Spleen (tissue), 11 donors: ENCODE results near the gene CFAP58. TPM values are rescaled to one million over a fixed set of nuclear protein-coding genes. Genes with fewer than 3 reads are reported as not detected.

Source experiments
- DNase-seq: peaks from one replicate; pipeline ENCODE4 v3.0.0-alpha.2; 2020
- H3K27ac ChIP-seq, 8 donors: fragments of 200-600 bp; sonication (generic) in 7 of 8; 1 replicate in 4 of 8; 2 replicates in 4 of 8; pipeline versions ENCODE4 v1.5.0 to v1.8.0; 2016 to 2021; ENCODE audit warnings: inconsistent platforms in 4 of 8, mild to moderate bottlenecking in 4 of 8, moderate library complexity in 1 of 8
- H3K27me3 ChIP-seq, 7 donors: fragments of 200-600 bp; sonication (generic) in 6 of 7; replicated peaks in 1 of 7; 1 replicate in 4 of 7; 2 replicates in 3 of 7; pipeline versions ENCODE4 v1.5.0 to v1.8.0; 2016 to 2021; ENCODE audit warnings: inconsistent platforms in 3 of 7, mild to moderate bottlenecking in 1 of 7
- H3K36me3 ChIP-seq, 6 donors: fragments of 200-600 bp; sonication (generic) in 5 of 6; 1 replicate in 4 of 6; 2 replicates in 2 of 6; pipeline versions ENCODE4 v1.5.0 to v1.8.0; 2016 to 2021; ENCODE audit warnings: inconsistent platforms in 2 of 6
- H3K4me1 ChIP-seq, 6 donors: fragments of 200-600 bp; sonication (generic) in 5 of 6; 1 replicate in 3 of 6; 2 replicates in 3 of 6; pipeline versions ENCODE4 v1.5.0 to v1.8.0; 2016 to 2021; ENCODE audit warnings: inconsistent platforms in 3 of 6
- H3K4me3 ChIP-seq, 8 donors: fragments of 200-600 bp; sonication (generic) in 7 of 8; 1 replicate in 4 of 8; 2 replicates in 4 of 8; pipeline versions ENCODE4 v1.5.0 to v1.8.0; 2016 to 2021; ENCODE audit warnings: inconsistent platforms in 4 of 8, mild to moderate bottlenecking in 4 of 8, moderate library complexity in 2 of 8
- H3K9me3 ChIP-seq, 8 donors: fragments of 200-600 bp; sonication (generic) in 7 of 8; 1 replicate in 4 of 8; 2 replicates in 4 of 8; pipeline versions ENCODE4 v1.5.0 to v1.8.0; 2016 to 2021; ENCODE audit warnings: inconsistent platforms in 4 of 8
- POLR2A ChIP-seq, 3 donors: fragments of 450-650 bp; IDR thresholded peaks; one replicate each; pipeline ENCODE4 v1.5.1; 2017; ENCODE audit warnings: antibody characterized with exemption in 3 of 3, mild to moderate bottlenecking in 1 of 3
- POLR2AphosphoS5 ChIP-seq, 3 donors: sonication (generic); formaldehyde crosslinking; IDR thresholded peaks; one replicate each; pipeline ENCODE4 v1.5.1; 2017; ENCODE audit warnings: antibody characterized with exemption in 3 of 3
- WGBS, 5 donors: extraction: QIAGEN DNeasy Blood & Tissue Kit in 3 of 5; methylation state at CpG; one replicate each; pipeline versions ENCODE4 v1.1.5 to v1.1.7; 2013 to 2018; 5-methylcytosine and 5-hydroxymethylcytosine counted together
- intact Hi-C: fragments of 100-400 bp; cut with DNase I; formaldehyde crosslinking; loops from one replicate; pipeline ENCODE4 v1.15.0; 2023; ENCODE audit warnings: low total_unique reads
- polyA plus RNA-seq, 3 donors: library from polyadenylated mRNA; stranded (reverse); fragments of 200-250 nt; gene quantifications; one replicate each; pipeline ENCODE4 v1.2.1, GENCODE V29; 2013
- total RNA-seq, 7 donors: library from RNA; depleted of rRNA in 3 of 7; stranded (reverse); fragments of >200 nt in 3 of 7; fragmentation: NEBNext Ultra II Directional in 4 of 7; extraction: Animal tissue kit (Norgen Biotek cat#: 25700) in 4 of 7; gene quantifications; one replicate each; pipeline versions ENCODE4 v1.1.0 to v1.2.1, GENCODE V29; 2016 to 2021
- TF ChIP-seq, protein P1 (sequence below), 11 experiments: fragments of 200-600 bp in 7 of 11; fragments of 450-650 bp in 4 of 11; sonication (generic) in 4 of 11; IDR thresholded peaks in 8 of 11; conservative IDR thresholded peaks in 3 of 11; 1 replicate in 7 of 11; 2 replicates in 4 of 11; pipeline versions ENCODE4 v1.4.0 to v1.8.0; 2016 to 2021; ENCODE audit warnings: antibody characterized with exemption in 11 of 11, inconsistent platforms in 4 of 11, mild to moderate bottlenecking in 1 of 11
- donor health status: healthy with polysubstance abuse.
- donor health status: DM: no; HTN: no; CAD: no; lungs with moderate emphysema.
- donor health status: DM: no; HTN: no; CAD: no.
- donor health status: Bipolar disorder and iron deficiency.
- donor health status: healthy.
- donor health status: DM: no; HTN: no; CAD: no.
- donor health status: DM: yes; HTN: yes; CAD: no.

Gene CFAP58
- total and polyA plus RNA-seq, 10 donors = 0.10 to 1.4 (median 0.42) TPM; not detected in 1

DNA sequence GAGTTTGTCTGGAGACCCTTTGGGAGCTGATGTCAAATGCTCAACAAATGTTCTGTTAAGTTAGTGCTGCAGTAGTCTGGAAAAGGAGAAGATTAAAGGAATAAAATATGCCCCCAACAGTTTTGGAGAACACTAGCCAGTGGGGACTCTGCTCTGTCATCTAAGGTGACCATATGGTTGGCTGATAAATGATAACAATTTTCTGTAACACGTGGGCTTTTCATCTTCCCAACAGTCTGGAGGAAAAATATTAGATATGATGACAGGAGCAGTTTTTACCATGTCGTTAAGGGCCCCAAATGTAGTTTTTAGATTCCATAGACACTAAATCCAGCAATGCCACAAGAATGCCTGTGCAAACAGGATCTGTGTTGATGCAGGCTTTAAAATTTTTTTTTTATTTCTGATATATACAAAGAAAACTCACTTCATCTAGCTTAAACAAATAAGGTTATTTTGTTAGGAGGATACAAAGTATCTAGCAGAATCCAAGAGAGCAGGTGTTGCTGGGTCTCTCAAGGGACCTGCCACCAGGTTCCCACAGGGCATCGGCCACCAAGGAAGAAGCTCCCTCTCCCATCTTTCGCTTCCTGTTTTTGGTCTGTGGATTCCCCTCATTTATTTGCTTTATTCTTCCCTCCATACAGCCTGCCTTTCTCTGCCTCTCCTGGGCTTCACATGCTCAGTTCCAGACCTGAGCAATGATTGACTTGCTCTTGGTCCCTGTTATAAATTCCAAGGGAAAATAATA, 6.2 kb upstream of the CFAP58 start:
- H3K27ac ChIP-seq = peak overlapping the region in 1 of 8 donors; percentile 89
- no peak for TF ChIP-seq POLR2A (IDR thresholded peaks at IDR 0.05)
- TF ChIP-seq, protein P1, sequence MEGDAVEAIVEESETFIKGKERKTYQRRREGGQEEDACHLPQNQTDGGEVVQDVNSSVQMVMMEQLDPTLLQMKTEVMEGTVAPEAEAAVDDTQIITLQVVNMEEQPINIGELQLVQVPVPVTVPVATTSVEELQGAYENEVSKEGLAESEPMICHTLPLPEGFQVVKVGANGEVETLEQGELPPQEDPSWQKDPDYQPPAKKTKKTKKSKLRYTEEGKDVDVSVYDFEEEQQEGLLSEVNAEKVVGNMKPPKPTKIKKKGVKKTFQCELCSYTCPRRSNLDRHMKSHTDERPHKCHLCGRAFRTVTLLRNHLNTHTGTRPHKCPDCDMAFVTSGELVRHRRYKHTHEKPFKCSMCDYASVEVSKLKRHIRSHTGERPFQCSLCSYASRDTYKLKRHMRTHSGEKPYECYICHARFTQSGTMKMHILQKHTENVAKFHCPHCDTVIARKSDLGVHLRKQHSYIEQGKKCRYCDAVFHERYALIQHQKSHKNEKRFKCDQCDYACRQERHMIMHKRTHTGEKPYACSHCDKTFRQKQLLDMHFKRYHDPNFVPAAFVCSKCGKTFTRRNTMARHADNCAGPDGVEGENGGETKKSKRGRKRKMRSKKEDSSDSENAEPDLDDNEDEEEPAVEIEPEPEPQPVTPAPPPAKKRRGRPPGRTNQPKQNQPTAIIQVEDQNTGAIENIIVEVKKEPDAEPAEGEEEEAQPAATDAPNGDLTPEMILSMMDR (IDR thresholded peaks at IDR 0.05 in 8 of 11, conservative IDR thresholded peaks at IDR 0.05 in 3 of 11) = no peak
- no peak for TF ChIP-seq POLR2AphosphoS5 (IDR thresholded peaks at IDR 0.05)
- H3K36me3 ChIP-seq = no peaks in the 10 kb centered on the region
- no peak overlapping the region for H3K4me3 ChIP-seq
- peaks cover 9 to 66% (median 45%) of the 10 kb centered on the region in 6 donors for H3K4me1 ChIP-seq
- 63 to 79% (median 73%) methylated on average over 4 of the region's 4 CpGs for WGBS, 5 donors
- no peaks in the 10 kb centered on the region for H3K9me3 ChIP-seq
- no peak for DNase-seq
- no peaks in the 10 kb centered on the region for H3K27me3 ChIP-seq
- intact Hi-C loops = no loop called here

DNA sequence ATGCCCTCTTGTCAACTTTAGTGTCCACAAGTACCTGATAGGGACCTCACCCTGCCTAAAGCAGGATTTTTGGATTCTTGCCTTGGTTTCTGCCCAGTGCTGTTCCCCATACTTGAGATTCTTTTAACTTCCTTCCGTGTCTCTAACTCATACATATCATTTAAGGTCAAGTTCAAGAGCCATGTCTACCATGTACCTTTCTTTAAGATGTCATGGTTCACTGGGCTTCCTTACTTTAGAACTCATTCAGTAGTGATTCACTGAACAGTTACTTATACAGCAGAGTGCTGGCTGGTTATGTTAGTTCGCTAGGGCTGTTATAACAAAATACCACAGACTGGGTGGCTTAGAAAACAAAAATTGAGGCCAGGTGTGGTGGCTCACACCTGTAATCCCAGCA, 5.0 kb upstream of the CFAP58 start:
- Histone ChIP-seq H3K4me3 (peak overlapping the region in 1 of 8 donors; percentile 69), H3K27me3 (no peaks in the 10 kb centered on the region), H3K36me3 (no peaks in the 10 kb centered on the region), H3K9me3 (no peaks in the 10 kb centered on the region), H3K27ac (peak overlapping the region in 6 of 8 donors; percentile 1 to 90 (median 87)), H3K4me1 (peaks cover 9 to 71% (median 53%) of the 10 kb centered on the region in 6 donors)
- intact Hi-C loops = no loop called here
- TF ChIP-seq POLR2AphosphoS5 (IDR thresholded peaks at IDR 0.05) (no peak), POLR2A (IDR thresholded peaks at IDR 0.05) (no peak)
- TF ChIP-seq, protein P1 (IDR thresholded peaks at IDR 0.05 in 8 of 11, conservative IDR thresholded peaks at IDR 0.05 in 3 of 11) = no peak
- WGBS, 5 donors = 65 to 85% (median 75%) methylated on average over 2 of the region's 2 CpGs
- no peak for DNase-seq

GRCh38 chr10:104349623-104350126, 4.0 kb upstream of the CFAP58 start:
- TF ChIP-seq POLR2AphosphoS5 (IDR thresholded peaks at IDR 0.05) (peak in 2 of 3 donors; percentile 12 to 62), POLR2A (IDR thresholded peaks at IDR 0.05) (no peak)
- TF ChIP-seq, protein P1 (IDR thresholded peaks at IDR 0.05 in 8 of 11, conservative IDR thresholded peaks at IDR 0.05 in 3 of 11) = no peak
- WGBS, 5 donors = 21 to 44% (median 25%) methylated on average over 5 of the region's 5 CpGs
- no peaks in the 10 kb centered on the region for H3K27me3 ChIP-seq
- H3K9me3 ChIP-seq = no peaks in the 10 kb centered on the region
- H3K4me3 ChIP-seq = peak overlapping the region in 6 of 8 donors; percentile 8 to 69 (median 18)
- H3K27ac ChIP-seq = peak overlapping the region; percentile 39 to 90 (median 86)
- no peak for DNase-seq
- H3K4me1 ChIP-seq = peaks cover 9 to 79% (median 60%) of the 10 kb centered on the region in 6 donors
- intact Hi-C loops = loop anchor here (2.0 kb wide), 1 partner anchor 45 kb away; no protein-coding TSS in a partner anchor
- H3K36me3 ChIP-seq = no peaks in the 10 kb centered on the region

DNA sequence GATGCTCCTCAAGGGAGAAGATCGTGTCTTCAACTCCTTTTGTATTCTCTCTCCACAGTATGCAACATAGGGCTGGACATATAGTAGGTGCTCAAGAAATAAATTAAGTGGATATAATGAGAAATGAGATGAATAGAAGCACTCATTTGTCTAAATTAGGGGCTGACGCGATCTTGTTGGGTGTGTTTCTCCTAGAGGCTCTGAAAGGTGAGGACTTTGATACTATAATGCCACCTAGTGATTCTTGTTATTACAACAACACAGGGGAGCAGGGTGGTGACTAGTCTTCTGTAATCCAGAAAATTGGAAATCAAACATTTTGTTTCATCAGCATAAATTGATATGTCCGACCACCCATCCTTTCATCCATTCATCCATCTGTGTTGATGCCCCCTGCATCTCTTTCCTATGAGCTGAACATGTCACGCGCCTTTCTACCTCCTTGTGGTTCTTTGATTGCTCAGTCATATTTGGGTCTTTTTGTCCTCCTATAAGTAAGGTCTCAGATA, 3.5 kb upstream of the CFAP58 start:
- intact Hi-C loops = loop anchor here (2.0 kb wide), 1 partner anchor 45 kb away; no protein-coding TSS in a partner anchor
- peaks cover 9 to 82% (median 60%) of the 10 kb centered on the region in 6 donors for H3K4me1 ChIP-seq

More for the DNA sequence above, 3.5 kb upstream of the CFAP58 start:
- H3K36me3 ChIP-seq = no peaks in the 10 kb centered on the region
- TF ChIP-seq, protein P1 (IDR thresholded peaks at IDR 0.05 in 8 of 11, conservative IDR thresholded peaks at IDR 0.05 in 3 of 11) = peak; percentile 43 to 83 (median 76)
- no peak for TF ChIP-seq POLR2A (IDR thresholded peaks at IDR 0.05)
- H3K27ac ChIP-seq = peak overlapping the region; percentile 39 to 90 (median 86)
- H3K27me3 ChIP-seq = peaks cover 0 to 1% (median 0%) of the 10 kb centered on the region in 7 donors
- WGBS, 5 donors = 27 to 34% (median 30%) methylated on average over 6 of the region's 6 CpGs
- H3K4me3 ChIP-seq = peak overlapping the region in 6 of 8 donors; percentile 8 to 69 (median 18)
- DNase-seq = no peak
- H3K9me3 ChIP-seq = no peaks in the 10 kb centered on the region
